Measurements from ENCODE around the gene SLC27A6.

SLC27A6 gene

GRCh38 chr5:129077433-129078075 is 112.3 kb downstream of the SLC27A6 start:
- DNase-seq (ENCODE audit: low read depth in 2 of 2), result peak in 1 of 2 donors; percentile 15
- no peak overlapping the region for H3K4me3 ChIP-seq (replicated peaks in 1 of 2; ENCODE audit: low read depth in 2 of 2, low read length in 2 of 2)
- TF ChIP-seq, protein P1, sequence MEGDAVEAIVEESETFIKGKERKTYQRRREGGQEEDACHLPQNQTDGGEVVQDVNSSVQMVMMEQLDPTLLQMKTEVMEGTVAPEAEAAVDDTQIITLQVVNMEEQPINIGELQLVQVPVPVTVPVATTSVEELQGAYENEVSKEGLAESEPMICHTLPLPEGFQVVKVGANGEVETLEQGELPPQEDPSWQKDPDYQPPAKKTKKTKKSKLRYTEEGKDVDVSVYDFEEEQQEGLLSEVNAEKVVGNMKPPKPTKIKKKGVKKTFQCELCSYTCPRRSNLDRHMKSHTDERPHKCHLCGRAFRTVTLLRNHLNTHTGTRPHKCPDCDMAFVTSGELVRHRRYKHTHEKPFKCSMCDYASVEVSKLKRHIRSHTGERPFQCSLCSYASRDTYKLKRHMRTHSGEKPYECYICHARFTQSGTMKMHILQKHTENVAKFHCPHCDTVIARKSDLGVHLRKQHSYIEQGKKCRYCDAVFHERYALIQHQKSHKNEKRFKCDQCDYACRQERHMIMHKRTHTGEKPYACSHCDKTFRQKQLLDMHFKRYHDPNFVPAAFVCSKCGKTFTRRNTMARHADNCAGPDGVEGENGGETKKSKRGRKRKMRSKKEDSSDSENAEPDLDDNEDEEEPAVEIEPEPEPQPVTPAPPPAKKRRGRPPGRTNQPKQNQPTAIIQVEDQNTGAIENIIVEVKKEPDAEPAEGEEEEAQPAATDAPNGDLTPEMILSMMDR (IDR thresholded peaks at IDR 0.05; ENCODE audit: low read depth, low read length), result no peak

- no peak for DNase-seq (ENCODE audit: low read depth in 2 of 2)
- TF ChIP-seq, protein P1 (IDR thresholded peaks at IDR 0.05; ENCODE audit: low read depth, low read length), result no peak
- H3K4me3 ChIP-seq (replicated peaks in 1 of 2; ENCODE audit: low read depth in 2 of 2, low read length in 2 of 2), result no peak overlapping the region
Measured at GRCh38 chr5:129078247-129078646, 113.0 kb downstream of the SLC27A6 start.

GRCh38 chr5:129078660-129079059 is 113.4 kb downstream of the SLC27A6 start:
- TF ChIP-seq, protein P1 (IDR thresholded peaks at IDR 0.05; ENCODE audit: low read depth, low read length), result no peak
- H3K4me3 ChIP-seq (replicated peaks in 1 of 2; ENCODE audit: low read depth in 2 of 2, low read length in 2 of 2), result no peak overlapping the region
- no peak for DNase-seq (ENCODE audit: low read depth in 2 of 2)

- no peak overlapping the region for H3K4me3 ChIP-seq (replicated peaks in 1 of 2; ENCODE audit: low read depth in 2 of 2, low read length in 2 of 2)
- TF ChIP-seq, protein P1 (IDR thresholded peaks at IDR 0.05; ENCODE audit: low read depth, low read length), result no peak
- DNase-seq (ENCODE audit: low read depth in 2 of 2), result no peak
Measured at GRCh38 chr5:129079496-129079895, 114.2 kb downstream of the SLC27A6 start.

DNA sequence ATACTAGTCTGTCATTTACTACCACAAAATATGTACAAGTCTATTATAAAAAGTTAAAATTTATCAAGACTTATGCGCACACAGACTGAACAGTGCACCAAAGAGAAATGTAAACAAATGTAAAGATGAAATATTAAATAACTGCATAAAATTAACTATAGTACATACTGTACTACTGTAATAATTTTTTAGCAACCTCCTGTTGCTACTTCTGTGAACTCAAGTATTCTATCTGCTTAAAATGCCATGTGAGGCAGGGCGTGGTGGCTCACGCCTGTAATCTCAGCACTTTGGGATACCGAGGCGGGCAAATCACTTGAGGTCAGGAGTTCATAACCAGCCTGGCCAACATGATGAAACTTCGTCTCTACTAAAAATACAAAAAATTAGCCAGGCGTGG is 115.5 kb downstream of the SLC27A6 start:
- TF ChIP-seq, protein P1 (IDR thresholded peaks at IDR 0.05; ENCODE audit: low read depth, low read length), result no peak
- DNase-seq (ENCODE audit: low read depth in 2 of 2), result no peak

GRCh38 chr5:129082225-129083136 is 117.2 kb downstream of the SLC27A6 start:
- TF ChIP-seq, protein P1 (IDR thresholded peaks at IDR 0.05; ENCODE audit: low read depth, low read length), result no peak
- no peak overlapping the region for H3K4me3 ChIP-seq (replicated peaks in 1 of 2; ENCODE audit: low read depth in 2 of 2, low read length in 2 of 2)
- DNase-seq (ENCODE audit: low read depth in 2 of 2), result no peak

More for the DNA sequence above, 115.5 kb downstream of the SLC27A6 start:
- H3K4me3 ChIP-seq (replicated peaks in 1 of 2; ENCODE audit: low read depth in 2 of 2, low read length in 2 of 2), result no peak overlapping the region
